RWPE2 (cell line): ENCODE results near the gene EML5.

Experiments used
- ATAC-seq: fragments of 200-7000 bp; cut with Tn5 transposase; 3 replicates; pipeline ENCODE4 v1.9.1; 2021; ENCODE audit warnings: low read depth
- DNase-seq: peaks from one replicate; pipeline ENCODE4 v3.0.0-alpha.2; 2020; ENCODE audit warnings: low spot score
- H3K27ac ChIP-seq: fragments of 450-650 bp; 2 replicates; pipeline ENCODE4 v1.5.1; 2017; ENCODE audit warnings: mild to moderate bottlenecking; ENCODE audit not compliant: poor library complexity, severe bottlenecking
- H3K27me3 ChIP-seq: fragments of 250-450 bp; sonication (Bioruptor Pico); 2 replicates; pipeline ENCODE4 v1.5.1; 2021; ENCODE audit warnings: mild to moderate bottlenecking, moderate library complexity; ENCODE audit not compliant: insufficient read depth, poor library complexity, severe bottlenecking
- H3K36me3 ChIP-seq: fragments of 250-450 bp; sonication (Bioruptor Pico); 2 replicates; pipeline ENCODE4 v1.5.1; 2020; ENCODE audit warnings: low read depth, mild to moderate bottlenecking, moderate library complexity
- H3K4me1 ChIP-seq: fragments of 250-450 bp; sonication (Bioruptor Pico); 2 replicates; pipeline ENCODE4 v1.5.1; 2021; ENCODE audit warnings: mild to moderate bottlenecking, moderate library complexity; ENCODE audit not compliant: insufficient read depth, poor library complexity, severe bottlenecking
- H3K4me3 ChIP-seq: fragments of 250-450 bp; sonication (Bioruptor Pico); 2 replicates; pipeline ENCODE4 v1.5.1; 2021; ENCODE audit warnings: mild to moderate bottlenecking, moderate library complexity; ENCODE audit not compliant: severe bottlenecking
- H3K9me3 ChIP-seq: fragments of 250-450 bp; sonication (Bioruptor Pico); 2 replicates; pipeline ENCODE4 v1.5.1; 2021; ENCODE audit warnings: mild to moderate bottlenecking, moderate library complexity; ENCODE audit not compliant: severe bottlenecking
- CTCF ChIP-seq: fragments of 450-650 bp; IDR thresholded peaks from one replicate; pipeline ENCODE4 v1.5.1; 2017; ENCODE audit warnings: mild to moderate bottlenecking, moderate library complexity; ENCODE audit not compliant: poor library complexity, severe bottlenecking

EML5 gene

GRCh38 chr14:88688386-88688785 lies 104.4 kb downstream of the EML5 start:
- no peaks in the 10 kb centered on the region for H3K27me3 ChIP-seq
- ATAC-seq = no peak
- no peaks in the 10 kb centered on the region for H3K9me3 ChIP-seq

GRCh38 chr14:88683119-88683518 lies 109.6 kb downstream of the EML5 start:
- no peaks in the 10 kb centered on the region for H3K36me3 ChIP-seq
- TF ChIP-seq CTCF = no peak
- no peaks in the 10 kb centered on the region for H3K9me3 ChIP-seq
- no peak overlapping the region for H3K4me3 ChIP-seq
- no peak for DNase-seq
- no peaks in the 10 kb centered on the region for H3K4me1 ChIP-seq
- no peaks in the 10 kb centered on the region for H3K27me3 ChIP-seq
- H3K27ac ChIP-seq = no peak overlapping the region
- ATAC-seq = no peak

More at GRCh38 chr14:88688386-88688785, 104.4 kb downstream of the EML5 start:
- no peak overlapping the region for H3K27ac ChIP-seq
- DNase-seq = no peak
- H3K4me3 ChIP-seq = no peak overlapping the region
- no peak for TF ChIP-seq CTCF
- H3K36me3 ChIP-seq = no peaks in the 10 kb centered on the region
- H3K4me1 ChIP-seq = no peaks in the 10 kb centered on the region

- ATAC-seq (no peak), DNase-seq (no peak)
- Histone ChIP-seq H3K27ac (no peak overlapping the region), H3K4me3 (no peak overlapping the region), H3K9me3 (no peaks in the 10 kb centered on the region), H3K27me3 (no peaks in the 10 kb centered on the region), H3K4me1 (no peaks in the 10 kb centered on the region), H3K36me3 (no peaks in the 10 kb centered on the region)
- TF ChIP-seq CTCF = no peak
Measured at GRCh38 chr14:88682495-88683114, 110.1 kb downstream of the EML5 start.

GRCh38 chr14:88681755-88682494 lies 110.8 kb downstream of the EML5 start:
- Histone ChIP-seq H3K36me3 (no peaks in the 10 kb centered on the region), H3K27ac (no peak overlapping the region), H3K4me1 (no peaks in the 10 kb centered on the region), H3K27me3 (no peaks in the 10 kb centered on the region), H3K9me3 (no peaks in the 10 kb centered on the region), H3K4me3 (no peak overlapping the region)
- ATAC-seq = no peak
- no peak for DNase-seq
- no peak for TF ChIP-seq CTCF

- no peak for TF ChIP-seq CTCF
- no peaks in the 10 kb centered on the region for H3K27me3 ChIP-seq
- no peaks in the 10 kb centered on the region for H3K36me3 ChIP-seq
- no peaks in the 10 kb centered on the region for H3K4me1 ChIP-seq
- H3K27ac ChIP-seq = no peak overlapping the region
- DNase-seq (no peak), ATAC-seq (no peak)
- H3K9me3 ChIP-seq = no peaks in the 10 kb centered on the region
- no peak overlapping the region for H3K4me3 ChIP-seq
Measured at GRCh38 chr14:88669346-88669745, 123.4 kb downstream of the EML5 start.
